T-helper 17 cell (primary cell): Measurements from ENCODE around the gene MEF2C. TPM values are rescaled to one million over a fixed set of nuclear protein-coding genes. Genes with fewer than 3 reads are reported as not detected.
"Not testable (repeated sequence)": the region's sequence is repeated elsewhere in the genome, so short reads cannot be mapped to it uniquely, and the experiment has no call there.

Source experiments
- ATAC-seq: fragments of 150-1000 bp; cut with Tn5 transposase; 2 replicates; pipeline ENCODE4 v1.10.0; 2021; ENCODE audit warnings: mild to moderate bottlenecking, moderate library complexity
- DNase-seq, 3 donors: peaks; one replicate each; pipeline versions ENCODE4 v3.0.0 to v3.0.0-alpha.2; 2020 to 2021
- H3K9me3 ChIP-seq: one replicate; pipeline ENCODE4 v1.7.0; 2013; ENCODE audit warnings: low read length, mild to moderate bottlenecking; ENCODE audit not compliant: control insufficient read depth, poor library complexity, severe bottlenecking
- H3K27ac Mint-ChIP-seq: one replicate; pipeline ENCODE4 v1.8.0; 2022; ENCODE audit warnings: mild to moderate bottlenecking, moderate library complexity, mixed read lengths
- H3K27me3 Mint-ChIP-seq: one replicate; pipeline ENCODE4 v1.8.0; 2022; ENCODE audit warnings: mixed read lengths
- H3K36me3 Mint-ChIP-seq: one replicate; pipeline ENCODE4 v1.8.0; 2022; ENCODE audit warnings: low read depth, mixed read lengths
- H3K4me1 Mint-ChIP-seq: one replicate; pipeline ENCODE4 v1.8.0; 2022; ENCODE audit warnings: mild to moderate bottlenecking, mixed read lengths
- H3K4me3 Mint-ChIP-seq: one replicate; pipeline ENCODE4 v1.8.0; 2022; ENCODE audit warnings: mild to moderate bottlenecking, moderate library complexity, mixed read lengths
- total RNA-seq, 4 donors: library from RNA in 2 of 4; stranded (reverse) in 2 of 4; gene quantifications; one replicate each; pipeline ENCODE4 v1.2.3 and lab custom pipeline; 2022 to 2026

The MEF2C gene
- total RNA-seq = 10 to 100 TPM; 10.9 to 11.9 TPM
- 0.23 reads per million in 2 donors for total RNA-seq (lab: John Stamatoyannopoulos, UW)

DNA sequence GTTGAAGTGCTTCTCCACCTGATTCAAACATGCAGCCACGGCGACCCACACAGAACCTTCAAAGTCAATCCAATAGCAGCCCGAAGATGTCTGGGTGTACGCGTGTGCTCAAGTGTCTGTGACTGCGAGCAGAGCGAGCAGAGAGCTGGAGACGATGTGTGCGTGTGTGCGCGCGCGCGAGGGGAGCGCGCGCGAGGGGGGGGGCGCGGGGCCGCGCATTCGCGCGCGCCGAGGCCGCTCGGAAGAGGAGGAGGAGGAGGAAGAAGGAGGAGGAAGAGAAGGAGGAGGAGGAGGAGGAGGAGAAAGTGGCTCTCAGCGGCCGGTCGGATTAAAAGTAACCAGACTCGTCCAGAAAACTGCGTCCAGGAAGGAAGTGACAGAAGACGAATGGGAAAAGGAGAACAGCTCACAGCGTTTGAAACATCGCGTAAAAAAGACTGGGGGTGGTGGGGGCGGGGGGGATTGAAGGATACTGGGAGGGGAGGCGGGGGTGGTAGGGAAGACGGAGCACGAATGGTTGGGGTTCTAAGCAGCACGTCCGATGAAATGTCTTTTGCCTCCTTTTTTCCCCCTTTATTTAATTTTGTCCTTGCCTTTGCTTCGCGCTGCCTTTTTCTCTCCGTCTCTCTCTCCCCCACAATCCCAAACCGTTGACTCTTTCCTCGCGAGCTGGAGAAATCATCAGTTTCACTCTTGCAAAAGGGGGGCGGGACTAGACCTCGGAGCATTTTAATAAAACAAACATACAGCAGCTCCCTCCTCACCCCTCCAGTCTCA, at the start of gene MEF2C:
TSS of gene MEF2C (minus strand) at position 126 of the 777 bp plus-strand sequence. CDS start 59,396 bp downstream, outside the sequence.
- H3K27ac Mint-ChIP-seq = peak within 1 kb of the TSS; percentile 37

DNA sequence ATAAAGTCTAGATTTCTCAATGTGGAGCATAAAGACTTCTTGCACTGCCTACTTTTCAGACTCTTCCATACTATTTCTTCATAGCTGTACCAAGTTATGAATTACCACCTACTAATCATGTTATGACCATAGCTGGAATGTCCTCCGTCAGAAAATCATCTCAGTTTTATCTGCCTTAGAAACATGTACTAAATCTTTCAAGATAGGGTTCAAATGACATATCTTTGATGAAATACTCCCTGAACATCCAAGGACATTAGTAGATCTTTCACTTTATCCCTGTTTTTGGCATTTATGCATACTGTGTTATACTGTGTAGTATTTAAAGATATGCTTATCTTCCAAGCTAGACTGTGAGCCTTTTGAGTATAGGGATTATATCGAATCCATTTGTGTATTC, 49.6 kb upstream of the MEF2C start:
- Mint-ChIP-seq H3K27me3 (no peaks in the 10 kb centered on the region), H3K27ac (no peak overlapping the region), H3K4me1 (no peaks in the 10 kb centered on the region), H3K4me3 (no peak overlapping the region), H3K36me3 (no peaks in the 10 kb centered on the region)
- no peak for DNase-seq
- H3K9me3 ChIP-seq = no peaks in the 10 kb centered on the region
- no peak for ATAC-seq

More for the DNA sequence above, at the start of gene MEF2C:
- peak within 1 kb of the TSS; percentile 89 for H3K4me3 Mint-ChIP-seq
- H3K27me3 Mint-ChIP-seq = peaks cover 30% of the 10 kb centered on the region
- no peaks in the 10 kb centered on the region for H3K9me3 ChIP-seq
- H3K4me1 Mint-ChIP-seq = peaks cover 22% of the 10 kb centered on the region
- peak; percentile 52 for ATAC-seq
- H3K36me3 Mint-ChIP-seq = peaks cover 5% of the 10 kb centered on the region
- DNase-seq = no peak

DNA sequence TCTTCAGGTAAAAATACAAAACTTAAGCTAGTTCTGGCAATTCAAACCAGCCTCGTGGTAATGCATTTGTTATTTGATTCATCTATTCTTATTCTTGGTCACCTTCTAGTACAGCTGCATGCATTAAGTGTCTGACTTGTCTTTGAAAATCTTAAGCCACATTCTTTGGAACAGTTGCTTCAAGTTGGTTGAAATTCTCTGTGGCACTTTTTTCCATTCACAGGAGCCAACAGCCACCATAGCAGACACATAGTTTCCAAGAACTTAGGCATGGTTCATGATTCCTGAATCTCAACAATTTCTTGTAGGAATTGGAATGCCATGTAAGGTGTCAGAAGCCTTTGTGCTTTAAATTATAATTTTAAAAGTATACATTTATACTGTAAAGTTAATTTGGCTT, 47.4 kb upstream of the MEF2C start:
- H3K9me3 ChIP-seq = no peaks in the 10 kb centered on the region
- H3K27ac Mint-ChIP-seq = no peak overlapping the region
- ATAC-seq = no peak
- H3K36me3 Mint-ChIP-seq = no peaks in the 10 kb centered on the region
- H3K27me3 Mint-ChIP-seq = no peaks in the 10 kb centered on the region
- DNase-seq = no peak
- no peak overlapping the region for H3K4me3 Mint-ChIP-seq
- H3K4me1 Mint-ChIP-seq = no peaks in the 10 kb centered on the region

DNA sequence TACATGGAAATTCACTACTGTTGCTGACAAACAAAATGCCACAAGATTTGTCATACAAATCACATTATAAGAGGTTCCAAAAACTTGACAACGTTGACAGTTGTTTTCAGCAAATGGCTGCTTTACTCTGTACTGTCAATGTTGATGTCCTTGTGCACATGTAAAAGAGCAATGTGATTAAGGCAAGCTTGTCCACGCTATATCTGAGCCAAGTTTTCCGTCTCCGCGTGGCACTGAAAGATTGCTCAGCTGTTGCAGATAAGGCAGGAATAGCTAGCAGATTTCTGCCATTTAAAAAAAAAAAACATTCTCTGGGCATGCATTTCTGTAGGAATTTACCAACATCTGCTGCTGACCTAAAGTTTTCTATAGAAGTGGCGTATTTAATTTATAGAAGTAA, 46.4 kb upstream of the MEF2C start:
- Mint-ChIP-seq H3K36me3 (no peaks in the 10 kb centered on the region), H3K27ac (no peak overlapping the region), H3K4me3 (no peak overlapping the region), H3K27me3 (no peaks in the 10 kb centered on the region), H3K4me1 (no peaks in the 10 kb centered on the region)
- H3K9me3 ChIP-seq = no peaks in the 10 kb centered on the region
- DNase-seq (no peak), ATAC-seq (no peak)

DNA sequence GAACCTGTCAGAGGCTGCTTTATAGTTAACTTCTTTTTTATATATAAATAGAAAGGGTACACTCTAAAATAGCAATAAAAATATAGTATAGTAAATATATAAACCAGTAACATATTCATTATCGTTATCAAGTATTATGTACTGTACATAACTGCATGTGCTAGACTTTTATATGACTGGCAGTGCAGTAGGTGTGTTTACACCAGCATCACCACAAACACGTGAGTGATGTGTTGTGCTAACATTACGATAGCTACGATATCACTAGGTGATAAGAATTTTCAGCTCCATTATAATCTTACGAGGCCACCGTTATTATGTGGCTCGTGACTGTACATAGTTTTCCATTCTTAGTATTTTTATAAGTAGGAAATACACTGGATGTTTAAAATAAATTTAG, 43.8 kb upstream of the MEF2C start:
- ATAC-seq (no peak), DNase-seq (no peak)
- Mint-ChIP-seq H3K4me1 (no peaks in the 10 kb centered on the region), H3K4me3 (no peak overlapping the region), H3K27ac (no peak overlapping the region), H3K27me3 (no peaks in the 10 kb centered on the region), H3K36me3 (no peaks in the 10 kb centered on the region)
- no peaks in the 10 kb centered on the region for H3K9me3 ChIP-seq

DNA sequence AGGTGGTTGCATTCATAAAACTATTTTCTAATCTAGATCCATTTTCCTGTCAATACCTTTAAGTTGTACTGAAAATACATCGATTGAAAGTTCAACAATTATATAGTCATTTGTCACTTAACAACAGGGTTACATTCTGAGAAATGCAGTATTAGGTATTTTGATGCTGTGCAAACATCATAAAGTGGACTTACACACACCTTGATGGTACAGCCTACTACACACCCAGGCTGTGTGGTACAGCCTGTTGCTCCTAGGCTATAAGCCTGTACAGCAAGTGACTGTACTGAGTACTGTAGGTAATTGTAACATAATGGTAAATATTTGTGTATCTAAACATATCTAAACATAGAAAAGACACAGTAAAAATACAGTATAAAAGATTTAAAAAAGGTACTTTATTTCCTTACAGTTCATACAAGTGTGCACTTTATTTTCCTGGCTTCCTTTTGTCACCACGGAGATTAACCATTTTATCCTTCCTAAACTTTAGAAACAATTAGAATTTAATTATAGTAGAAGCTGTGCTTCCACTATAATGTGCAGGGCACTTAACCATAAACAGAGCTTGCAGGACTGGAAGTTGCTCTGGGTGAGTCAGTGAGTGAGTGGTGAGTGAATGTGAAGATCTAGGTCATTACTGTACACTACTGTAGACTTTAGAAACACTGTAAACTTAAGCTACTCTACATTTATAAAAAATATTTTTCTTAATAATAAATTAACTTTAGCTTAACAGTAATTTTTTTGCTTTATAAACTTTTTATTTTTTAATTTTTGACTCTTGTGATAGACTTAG, 42.9 kb upstream of the MEF2C start:
- no peak for DNase-seq
- Mint-ChIP-seq H3K4me3 (no peak overlapping the region), H3K27me3 (no peaks in the 10 kb centered on the region), H3K27ac (no peak overlapping the region), H3K4me1 (no peaks in the 10 kb centered on the region), H3K36me3 (no peaks in the 10 kb centered on the region)
- H3K9me3 ChIP-seq = no peaks in the 10 kb centered on the region
- no peak for ATAC-seq

DNA sequence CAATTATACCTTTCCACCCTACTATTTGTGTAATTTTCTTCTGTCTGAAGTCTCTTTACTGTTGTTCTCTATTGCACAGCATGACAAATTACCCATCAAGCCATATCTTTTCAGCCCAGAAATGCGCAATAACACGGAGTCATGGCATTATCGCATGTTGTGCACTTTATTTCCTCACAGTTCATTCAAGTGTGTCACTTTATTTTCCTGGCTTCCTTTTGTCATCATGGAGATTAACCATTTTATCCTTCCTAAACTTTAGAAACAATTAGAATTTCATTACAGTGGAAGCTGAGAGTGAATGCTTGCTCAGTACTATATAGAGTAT, 41.3 kb upstream of the MEF2C start:
- Mint-ChIP-seq H3K36me3 (no peaks in the 10 kb centered on the region), H3K27ac (no peak overlapping the region), H3K4me1 (no peaks in the 10 kb centered on the region), H3K4me3 (no peak overlapping the region), H3K27me3 (no peaks in the 10 kb centered on the region)
- H3K9me3 ChIP-seq = no peaks in the 10 kb centered on the region
- no peak for DNase-seq
- no peak for ATAC-seq

DNA sequence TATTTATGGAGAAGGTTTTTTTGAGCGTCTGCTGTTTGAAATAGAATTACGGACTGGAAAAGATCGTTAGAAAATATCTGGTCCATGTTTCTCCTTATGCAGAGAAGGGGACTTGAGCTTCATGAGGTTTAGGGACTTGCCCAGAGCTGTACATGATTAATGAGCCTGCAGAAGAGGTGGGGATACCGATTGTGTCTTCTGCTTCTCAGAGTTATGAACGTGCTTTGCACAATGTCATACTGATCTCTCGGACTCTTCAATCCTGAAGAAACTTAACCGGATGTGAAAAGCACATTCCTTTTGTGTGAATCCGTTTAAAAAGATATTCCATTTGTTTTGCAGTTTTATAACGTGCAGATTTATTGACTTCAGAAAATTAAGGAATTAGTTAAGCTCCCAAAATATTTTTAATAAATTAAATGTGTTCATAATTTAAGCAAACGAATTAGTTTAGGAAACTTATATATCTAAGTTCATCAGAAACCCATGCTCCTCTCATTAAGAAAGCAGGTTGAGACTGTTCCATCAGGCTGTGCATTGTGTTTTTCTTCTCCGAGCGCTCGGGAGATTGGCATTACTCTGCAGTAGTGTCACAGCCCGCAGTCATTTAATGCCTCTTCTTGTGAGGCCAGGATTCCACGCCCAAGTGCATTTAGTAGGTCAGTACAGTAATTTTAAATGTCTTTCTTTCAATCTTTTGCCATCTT, 40.8 kb upstream of the MEF2C start:
- no peak overlapping the region for H3K4me3 Mint-ChIP-seq
- H3K27ac Mint-ChIP-seq = no peak overlapping the region
- DNase-seq = no peak
- H3K27me3 Mint-ChIP-seq = no peaks in the 10 kb centered on the region
- H3K36me3 Mint-ChIP-seq = no peaks in the 10 kb centered on the region
- H3K4me1 Mint-ChIP-seq = no peaks in the 10 kb centered on the region
- no peaks in the 10 kb centered on the region for H3K9me3 ChIP-seq
- no peak for ATAC-seq

DNA sequence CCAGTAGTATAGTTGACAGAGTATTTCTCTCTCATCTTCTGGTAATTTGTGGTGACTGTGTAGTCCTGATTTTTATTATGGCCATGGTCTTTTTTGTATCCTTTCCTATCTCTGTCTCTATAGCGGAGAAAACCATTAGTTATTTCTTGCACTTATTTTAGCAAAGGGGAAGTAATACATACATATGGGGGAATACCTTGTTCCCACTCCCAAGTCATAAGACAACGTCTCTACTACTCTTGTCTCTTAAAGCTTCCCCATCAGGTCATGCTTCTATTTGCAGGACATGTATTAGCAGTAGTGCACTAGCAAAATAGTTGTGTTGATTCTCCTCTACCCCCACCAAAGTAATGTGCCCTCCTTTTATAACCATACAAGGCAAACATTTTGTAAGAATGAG, 29.8 kb upstream of the MEF2C start:
- H3K36me3 Mint-ChIP-seq = not testable (repeated sequence)

DNA sequence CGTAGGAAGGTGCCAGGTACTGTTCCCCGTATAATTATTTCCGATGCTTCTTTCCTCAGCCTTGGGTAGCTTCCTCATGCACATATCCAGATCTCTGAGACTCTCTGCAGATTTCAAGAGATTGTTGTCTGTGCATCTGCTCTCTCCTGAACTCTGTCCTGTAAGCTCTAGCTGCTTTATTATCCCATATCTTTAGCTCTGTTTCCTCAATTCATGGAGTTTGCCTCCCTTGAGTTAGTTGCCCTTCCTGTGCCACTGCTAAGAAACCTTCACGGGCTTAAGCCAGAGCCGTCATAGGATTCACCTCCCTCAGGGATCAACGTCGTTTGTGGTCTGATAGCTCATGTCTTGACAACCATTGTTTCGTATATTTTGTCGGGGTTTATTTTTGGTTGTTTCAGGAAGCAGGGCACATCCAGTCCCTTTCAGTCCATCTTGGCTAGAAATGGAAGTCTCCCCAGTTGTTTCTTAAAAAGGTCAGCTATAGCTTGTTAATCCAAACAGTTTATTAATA, 28.1 kb upstream of the MEF2C start:
- ATAC-seq, H3K4me3 Mint-ChIP-seq, H3K9me3 ChIP-seq, H3K4me1 Mint-ChIP-seq, H3K27me3 Mint-ChIP-seq, H3K36me3 Mint-ChIP-seq, H3K27ac Mint-ChIP-seq, DNase-seq: not testable (repeated sequence)

More for the DNA sequence above, 29.8 kb upstream of the MEF2C start:
- not testable (repeated sequence) for H3K27me3 Mint-ChIP-seq, DNase-seq, H3K4me1 Mint-ChIP-seq, H3K27ac Mint-ChIP-seq, ATAC-seq, H3K4me3 Mint-ChIP-seq, H3K9me3 ChIP-seq

DNA sequence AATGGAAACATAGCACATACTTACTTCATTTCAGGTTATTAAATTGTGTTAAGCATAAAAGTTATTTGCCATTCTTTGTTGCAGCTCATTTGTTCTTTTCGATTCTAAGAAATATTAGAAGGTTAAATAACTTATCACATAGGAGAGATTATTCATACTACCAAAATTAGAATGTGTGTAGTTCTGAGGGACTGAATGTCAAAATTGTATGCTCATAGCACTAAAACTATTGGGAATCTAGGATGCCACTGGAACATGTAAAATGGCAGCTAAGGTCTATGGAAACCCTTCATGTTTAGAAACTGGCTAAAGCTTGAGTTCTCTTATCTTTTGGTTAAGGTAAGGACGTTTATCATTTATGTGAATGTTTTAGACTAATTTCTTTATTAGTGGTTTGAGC, 21.5 kb upstream of the MEF2C start:
- ATAC-seq, H3K4me1 Mint-ChIP-seq, H3K4me3 Mint-ChIP-seq, H3K27me3 Mint-ChIP-seq, H3K9me3 ChIP-seq, H3K36me3 Mint-ChIP-seq, DNase-seq, H3K27ac Mint-ChIP-seq: not testable (repeated sequence)

DNA sequence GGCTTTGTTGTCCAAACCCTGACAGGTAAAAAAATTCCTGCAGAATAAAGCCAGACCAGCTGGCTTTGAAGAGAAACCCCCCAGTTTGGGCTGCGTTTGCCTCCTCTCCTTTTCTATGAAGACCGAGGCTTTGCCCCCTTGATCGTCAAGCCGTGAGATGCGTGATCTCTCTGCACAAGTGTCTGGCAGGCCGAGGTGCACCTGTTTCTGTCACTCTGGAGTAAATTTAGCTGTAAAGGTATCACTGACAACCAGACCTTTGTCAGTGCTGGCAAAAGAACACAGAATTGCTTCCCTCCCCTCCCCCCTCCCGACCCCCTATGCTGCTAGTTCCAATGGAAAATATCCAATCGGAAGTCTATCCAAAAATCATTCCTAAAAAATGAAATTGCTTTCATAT, 21.0 kb upstream of the MEF2C start:
- not testable (repeated sequence) for H3K9me3 ChIP-seq, H3K36me3 Mint-ChIP-seq, H3K27ac Mint-ChIP-seq, H3K4me3 Mint-ChIP-seq, H3K4me1 Mint-ChIP-seq, ATAC-seq, H3K27me3 Mint-ChIP-seq, DNase-seq

DNA sequence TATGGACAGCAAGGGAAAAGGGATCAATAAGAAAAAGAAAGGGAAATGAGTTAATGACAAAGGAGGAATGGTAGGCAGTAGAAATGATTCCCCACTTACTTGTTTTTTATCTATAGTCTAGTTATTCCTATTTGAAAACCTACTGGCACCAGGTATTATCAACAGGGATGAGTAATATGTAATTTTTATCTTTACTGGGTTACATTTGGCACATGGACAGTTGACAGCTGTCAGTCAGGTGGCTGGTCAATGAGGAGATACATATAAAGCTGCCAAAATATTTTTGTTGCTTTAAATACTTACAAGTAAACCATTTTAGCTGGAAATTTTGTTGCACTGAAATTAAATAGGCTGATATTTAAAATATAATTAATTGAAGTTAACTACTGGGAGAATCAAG, 18.1 kb upstream of the MEF2C start:
- DNase-seq, H3K4me1 Mint-ChIP-seq, H3K27me3 Mint-ChIP-seq, H3K9me3 ChIP-seq, H3K4me3 Mint-ChIP-seq, H3K36me3 Mint-ChIP-seq, H3K27ac Mint-ChIP-seq, ATAC-seq: not testable (repeated sequence)
